Effector CD4-positive, alpha-beta T cell (primary cell): ENCODE data around the gene ZNF609.

Experiments
- DNase-seq: peaks from one replicate; pipeline ENCODE4 v3.0.0-alpha.2; 2020

ZNF609 gene

GRCh38 chr15:64656508-64656907 lies 196.1 kb downstream of the ZNF609 start:
- DNase-seq = no peak

- DNase-seq = no peak
These were observed 204.8 kb downstream of the ZNF609 start for GRCh38 chr15:64665179-64665578.

DNA sequence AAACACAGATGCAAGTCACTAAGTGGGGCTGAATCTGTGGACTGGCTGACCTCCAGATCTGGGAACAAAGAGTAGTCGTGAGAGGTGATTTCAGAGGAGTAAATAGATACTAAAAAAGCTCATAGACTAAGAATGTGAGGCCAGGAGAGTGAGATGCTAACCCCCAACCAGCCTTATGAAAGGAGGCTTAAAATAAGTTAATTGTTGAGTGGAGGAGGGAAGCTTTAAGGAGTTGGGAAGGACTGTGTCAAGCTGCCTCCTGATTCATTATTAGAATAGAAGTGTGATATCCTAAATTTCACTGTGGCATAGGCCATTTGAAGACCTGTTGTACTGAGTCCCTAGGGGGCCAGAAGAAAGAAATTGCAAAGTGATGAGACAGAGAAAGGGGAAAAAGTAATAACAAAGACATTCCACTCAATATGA lies 207.4 kb downstream of the ZNF609 start:
- DNase-seq = no peak

DNA sequence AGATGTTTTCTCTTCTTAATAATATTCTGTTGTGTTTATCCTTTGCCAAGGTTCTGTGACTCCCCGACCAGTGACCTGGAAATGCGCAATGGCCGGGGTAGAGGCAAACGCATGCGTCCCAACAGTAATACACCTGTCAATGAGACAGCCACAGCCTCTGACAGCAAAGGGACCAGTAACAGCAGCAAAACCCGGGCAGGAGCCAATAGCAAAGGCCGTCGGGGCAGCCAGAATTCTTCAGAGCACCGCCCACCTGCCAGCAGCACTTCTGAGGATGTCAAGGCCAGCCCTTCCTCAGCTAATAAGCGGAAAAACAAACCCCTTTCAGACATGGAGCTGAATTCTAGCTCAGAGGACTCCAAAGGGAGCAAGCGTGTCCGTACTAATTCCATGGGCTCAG lies 213.5 kb downstream of the ZNF609 start:
- no peak for DNase-seq

DNA sequence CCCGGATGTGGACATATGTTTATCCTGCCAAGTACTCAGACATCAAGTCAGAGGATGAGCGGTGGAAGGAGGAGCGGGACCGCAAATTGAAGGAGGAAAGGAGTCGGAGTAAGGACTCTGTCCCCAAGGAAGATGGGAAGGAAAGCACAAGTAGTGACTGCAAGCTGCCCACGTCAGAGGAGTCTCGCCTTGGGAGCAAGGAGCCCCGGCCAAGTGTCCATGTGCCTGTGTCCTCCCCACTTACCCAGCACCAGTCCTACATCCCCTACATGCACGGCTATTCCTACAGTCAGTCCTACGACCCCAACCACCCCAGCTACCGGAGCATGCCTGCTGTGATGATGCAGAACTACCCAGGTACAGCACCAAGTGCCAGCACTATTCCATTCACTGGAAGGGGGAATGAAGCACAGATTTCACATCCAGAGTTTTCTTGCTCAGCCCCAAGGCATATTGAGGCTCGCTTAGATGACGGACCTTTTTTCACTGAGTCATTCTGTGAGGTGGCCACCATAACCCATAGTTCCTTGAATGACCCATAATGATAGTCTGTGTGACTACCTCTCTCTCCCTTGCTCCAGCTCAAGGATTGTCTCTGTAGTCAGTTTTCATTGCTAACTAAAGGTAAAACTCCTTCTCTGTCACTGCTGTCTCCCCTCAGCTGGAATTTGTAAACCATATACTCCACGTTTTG lies 217.9 kb downstream of the ZNF609 start:
- no peak for DNase-seq

GRCh38 chr15:64680097-64680496 lies 219.7 kb downstream of the ZNF609 start:
- DNase-seq = no peak

GRCh38 chr15:64681424-64682024 lies 221.1 kb downstream of the ZNF609 start:
- no peak for DNase-seq

GRCh38 chr15:64682255-64682654 lies 221.9 kb downstream of the ZNF609 start:
- DNase-seq = no peak

GRCh38 chr15:64683378-64683777 lies 223.0 kb downstream of the ZNF609 start:
- DNase-seq = no peak

DNA sequence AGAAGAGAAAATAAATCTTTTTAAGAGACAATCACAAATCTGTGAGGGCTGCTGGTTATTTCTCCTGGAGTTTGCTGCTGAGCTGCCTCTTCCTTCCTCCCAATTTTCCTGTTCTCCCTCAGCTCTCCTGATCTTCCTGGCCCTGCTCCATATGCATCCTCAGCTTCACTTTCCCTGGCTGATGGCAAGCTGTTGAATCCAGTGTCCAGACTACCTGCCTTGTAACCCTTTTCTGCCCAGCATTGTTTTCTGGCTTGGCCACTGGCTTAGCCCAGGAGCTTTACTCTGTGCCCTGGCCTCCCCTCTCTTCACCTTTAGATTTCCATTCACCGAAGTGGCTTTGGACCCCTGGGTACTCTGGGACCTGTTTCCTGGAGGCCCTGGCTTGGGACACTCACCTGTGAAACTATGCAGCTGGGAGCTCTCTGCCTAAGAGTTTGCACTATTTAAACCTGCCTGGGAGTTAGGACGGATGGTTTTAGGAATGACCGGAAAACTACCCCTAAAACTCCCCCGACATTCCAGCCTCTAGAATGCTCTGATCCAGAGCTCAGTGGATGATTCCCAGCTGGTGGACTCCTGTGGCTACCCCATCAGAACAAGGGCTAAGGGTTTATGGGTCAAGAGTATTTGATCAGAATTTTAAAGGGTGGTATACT lies 225.0 kb downstream of the ZNF609 start:
- DNase-seq = no peak

- peak; percentile 17 for DNase-seq
These were observed 225.9 kb downstream of the ZNF609 start for GRCh38 chr15:64686130-64686735.

GRCh38 chr15:64687172-64687571 lies 226.8 kb downstream of the ZNF609 start:
- no peak for DNase-seq

GRCh38 chr15:64687688-64688087 lies 227.3 kb downstream of the ZNF609 start:
- no peak for DNase-seq

GRCh38 chr15:64688770-64689169 lies 228.4 kb downstream of the ZNF609 start:
- no peak for DNase-seq

GRCh38 chr15:64690008-64690407 lies 229.6 kb downstream of the ZNF609 start:
- DNase-seq = no peak

DNA sequence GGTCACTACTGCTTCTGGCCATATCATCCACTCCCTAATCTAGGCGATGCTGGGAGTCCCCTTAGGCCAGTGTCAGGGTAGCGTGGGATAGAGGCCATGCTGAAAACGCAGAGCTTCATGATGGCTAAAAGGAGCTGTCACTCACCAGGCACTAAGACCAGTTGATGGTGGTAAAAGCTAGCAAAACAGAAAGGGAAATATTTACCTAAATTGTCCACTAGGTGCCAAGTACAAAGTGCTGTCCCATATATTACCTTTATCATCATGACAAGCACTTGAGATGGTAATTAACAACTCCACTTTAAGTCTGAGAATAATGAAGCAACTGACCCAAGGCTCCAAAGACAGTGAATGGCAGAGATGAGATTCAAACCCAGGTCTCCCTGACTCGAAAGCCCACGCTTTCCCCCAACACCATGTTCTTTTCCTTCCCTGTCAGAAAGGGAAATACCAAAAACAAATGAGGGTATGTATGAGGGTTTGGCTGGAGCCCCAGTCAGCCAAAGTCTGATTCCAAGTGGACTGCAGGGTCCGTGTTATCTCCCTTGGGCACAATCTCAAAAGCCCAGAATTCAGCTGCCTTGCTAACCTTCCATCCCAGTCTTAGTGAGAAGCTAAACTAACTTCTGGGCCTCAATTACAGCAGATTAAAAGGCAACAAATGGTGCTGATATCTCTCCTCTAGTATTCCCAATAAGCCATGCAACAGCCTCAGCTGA lies 230.4 kb downstream of the ZNF609 start:
- DNase-seq = no peak

DNA sequence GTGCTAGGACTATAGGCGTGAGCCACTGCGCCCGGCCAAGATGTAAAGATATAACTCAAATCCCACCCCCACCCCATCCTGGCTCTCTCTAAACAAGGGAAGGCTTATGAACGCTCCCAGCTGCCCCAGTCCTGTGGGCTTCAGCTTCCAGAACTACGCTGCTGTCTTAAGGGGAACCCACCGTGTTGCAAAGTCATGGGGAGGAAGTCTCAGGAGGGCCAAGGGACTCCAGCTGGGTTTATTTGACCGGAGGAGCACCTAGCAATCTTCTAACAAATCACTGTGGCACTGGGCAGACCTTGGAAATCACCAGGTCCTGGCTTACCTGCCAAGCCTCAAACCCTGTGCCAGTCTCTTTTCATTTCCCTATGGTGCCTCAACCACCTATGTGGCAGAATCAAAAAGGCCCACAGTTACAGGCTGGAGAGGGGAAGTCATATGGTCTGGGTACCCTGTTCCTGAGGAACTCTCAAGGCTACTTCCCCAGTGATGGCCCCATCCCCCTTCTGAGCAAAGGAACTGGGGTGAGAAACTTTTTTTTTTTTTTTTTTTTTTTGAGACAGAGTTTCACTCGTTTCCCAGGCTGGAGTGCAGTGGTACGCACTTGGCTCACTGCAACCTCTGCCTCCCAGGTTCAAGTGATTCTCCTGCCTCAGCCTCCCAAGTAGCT lies 231.7 kb downstream of the ZNF609 start:
- DNase-seq = no peak

DNA sequence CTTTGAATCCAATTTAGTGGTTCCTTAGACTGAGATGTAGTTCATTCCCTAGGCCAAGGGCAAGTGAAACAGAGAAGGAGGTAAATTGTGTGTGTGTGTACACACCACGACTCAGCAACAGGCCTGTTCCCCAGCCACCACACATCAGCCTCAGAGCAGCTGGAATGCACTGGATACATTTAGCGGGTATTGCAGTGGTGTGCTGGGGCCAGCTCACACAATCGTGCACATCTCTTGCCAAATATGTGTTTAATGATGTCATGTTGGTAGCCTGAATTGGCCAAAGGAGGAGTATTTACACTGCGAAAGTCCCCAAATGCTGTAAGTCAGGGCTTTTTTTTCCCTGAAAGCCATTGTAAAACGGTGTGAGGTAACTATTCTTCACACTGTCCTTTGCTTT lies 232.8 kb downstream of the ZNF609 start:
- DNase-seq = no peak

GRCh38 chr15:64694816-64695215 lies 234.4 kb downstream of the ZNF609 start:
- no peak for DNase-seq

DNA sequence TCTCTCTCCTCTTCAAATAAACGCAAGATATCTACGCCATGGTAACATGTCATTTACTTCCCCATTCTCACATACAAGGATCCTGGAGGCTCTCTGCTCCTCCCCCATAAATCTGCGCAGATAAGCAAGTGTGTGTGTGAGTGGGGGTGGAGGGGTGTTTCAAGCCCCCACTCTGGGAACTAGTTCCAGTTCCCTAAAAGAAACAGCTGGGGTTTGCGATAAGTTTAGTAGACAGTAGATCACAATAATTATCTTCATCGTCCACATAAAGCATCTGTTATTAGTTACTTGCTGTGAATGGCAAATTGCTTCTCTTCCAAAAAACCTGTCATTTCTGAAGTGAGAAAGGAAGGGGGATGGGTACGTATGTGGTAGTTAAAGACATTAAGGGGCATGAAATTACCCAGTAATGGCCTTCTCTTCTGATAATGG lies 235.2 kb downstream of the ZNF609 start:
- DNase-seq = no peak

DNA sequence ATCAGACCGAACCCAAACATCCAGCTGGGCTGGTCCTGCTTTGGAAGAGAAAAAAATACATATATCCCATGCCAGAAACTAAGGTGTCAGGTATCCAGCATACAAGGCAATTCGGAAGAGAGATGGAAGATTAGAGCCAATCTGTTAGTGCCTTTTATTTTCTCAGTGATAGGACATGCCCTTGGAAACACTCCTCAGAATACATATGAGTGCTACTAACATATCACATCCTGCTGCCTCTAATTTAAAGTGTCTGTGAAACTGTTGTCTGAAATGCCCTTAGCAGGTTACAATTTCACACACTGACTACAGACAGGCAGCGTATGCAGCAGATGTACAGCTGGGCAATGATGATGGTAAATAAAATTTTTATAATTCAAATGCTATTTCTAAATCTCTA lies 236.1 kb downstream of the ZNF609 start:
- no peak for DNase-seq

GRCh38 chr15:64697911-64698369 lies 237.6 kb downstream of the ZNF609 start:
- no peak for DNase-seq
